B cell (primary cell): ENCODE data around the gene CTNNA3. TPM values are rescaled to one million over a fixed set of nuclear protein-coding genes. Genes with fewer than 3 reads are reported as not detected.

Experiments used
- ATAC-seq: fragments of 200-7000 bp; cut with Tn5 transposase; one replicate; pipeline ENCODE4 v1.10.0; 2021; ENCODE audit warnings: low read depth, mild to moderate bottlenecking, moderate number of reproducible peaks, moderate library complexity
- CTCF ChIA-PET: fragments of 350-600 bp; sonication (Branson Sonifier 250); formaldehyde crosslinking; loops from one replicate; lab custom pipeline; 2021; ENCODE audit warnings: antibody characterized with exemption, inconsistent platforms; lab: Charles Lee
- POLR2A ChIA-PET: fragments of 350-600 bp; sonication (Branson Sonifier 250); formaldehyde crosslinking; loops from one replicate; lab custom pipeline; 2021; ENCODE audit warnings: antibody characterized with exemption; lab: Charles Lee
- DNase-seq: peaks from one replicate; pipeline ENCODE4 v3.0.0; 2013
- H2AFZ ChIP-seq: 2 replicates; pipeline ENCODE4 v1.6.1; 2012; ENCODE audit warnings: mild to moderate bottlenecking, low read depth, low read length; ENCODE audit not compliant: insufficient read depth, poor library complexity, severe bottlenecking
- H3K27ac ChIP-seq, 2 donors: 1 replicate in 1 of 2; 2 replicates in 1 of 2; pipeline ENCODE4 v1.5.1; 2012 to 2013; ENCODE audit warnings: low read length in 2 of 2, mild to moderate bottlenecking in 2 of 2, moderate library complexity in 1 of 2
- H3K27me3 ChIP-seq, 4 experiments: fragments of 200-600 bp in 1 of 4; sonication (generic) in 1 of 4; replicated peaks in 1 of 4; 1 replicate in 2 of 4; 2 replicates in 2 of 4; pipeline versions ENCODE4 v1.6.1 to v1.7.0; 2013 to 2016; ENCODE audit warnings: low read length in 3 of 4, mild to moderate bottlenecking in 2 of 4, mixed read lengths in 1 of 4, moderate library complexity in 1 of 4; ENCODE audit not compliant: insufficient read depth in 4 of 4, control insufficient read depth in 3 of 4; ENCODE audit errors: control extremely low read depth in 1 of 4
- H3K36me3 ChIP-seq, 2 experiments: replicated peaks in 1 of 2; 1 replicate in 1 of 2; 2 replicates in 1 of 2; pipeline versions ENCODE4 v1.6.1 to v1.7.1; 2013; ENCODE audit warnings: low read length in 1 of 2; ENCODE audit not compliant: insufficient read depth in 2 of 2, control insufficient read depth in 1 of 2; ENCODE audit errors: control extremely low read depth in 1 of 2, extremely low read depth in 1 of 2
- H3K4me1 ChIP-seq, 2 donors: fragments of 200-600 bp in 1 of 2; sonication (generic) in 1 of 2; 1 replicate in 1 of 2; 2 replicates in 1 of 2; pipeline versions ENCODE4 v1.5.1 to v1.6.1; 2013 to 2017; ENCODE audit warnings: low read length in 2 of 2; ENCODE audit not compliant: control insufficient read depth in 2 of 2, insufficient read depth in 2 of 2
- H3K4me2 ChIP-seq: replicated peaks from 2 replicates; pipeline ENCODE3; 2012; ENCODE audit warnings: mild to moderate bottlenecking, low read depth, low read length; ENCODE audit not compliant: poor library complexity, severe bottlenecking
- H3K4me3 ChIP-seq, 5 experiments: fragments of 200-600 bp in 1 of 5; sonication (generic) in 1 of 5; 1 replicate in 3 of 5; 2 replicates in 2 of 5; pipeline versions ENCODE4 v1.5.1 to v1.7.0; 2011 to 2016; ENCODE audit warnings: low read length in 4 of 5, mild to moderate bottlenecking in 4 of 5, low read depth in 2 of 5, control low read depth in 1 of 5, moderate library complexity in 1 of 5; ENCODE audit not compliant: insufficient read depth in 1 of 5; ENCODE audit errors: control extremely low read depth in 1 of 5, extremely low read depth in 1 of 5
- H3K79me2 ChIP-seq: fragments of 200-600 bp; sonication (generic); one replicate; pipeline ENCODE4 v1.6.0; 2016; ENCODE audit warnings: low read length; ENCODE audit not compliant: control insufficient read depth, insufficient read depth
- H3K9ac ChIP-seq: fragments of 200-600 bp; sonication (generic); 2 replicates; pipeline ENCODE4 v1.6.1; 2017; ENCODE audit warnings: mild to moderate bottlenecking, low read length, moderate library complexity
- H3K9me3 ChIP-seq, 3 donors: one replicate each; pipeline versions ENCODE4 v1.6.1 to v1.7.1; 2013; ENCODE audit warnings: low read length in 2 of 3; ENCODE audit not compliant: control insufficient read depth in 2 of 3, insufficient read depth in 1 of 3; ENCODE audit errors: control extremely low read depth in 1 of 3
- H4K20me1 ChIP-seq: 2 replicates; pipeline ENCODE4 v1.6.0; 2012; ENCODE audit warnings: mild to moderate bottlenecking, low read length; ENCODE audit not compliant: insufficient read depth, control insufficient read depth, poor library complexity, severe bottlenecking
- H3K27ac Mint-ChIP-seq: one replicate; pipeline ENCODE4 v1.8.0; 2021; ENCODE audit warnings: mixed read lengths
- H3K27me3 Mint-ChIP-seq: one replicate; pipeline ENCODE4 v1.8.0; 2021; ENCODE audit warnings: mixed read lengths
- H3K4me1 Mint-ChIP-seq: one replicate; pipeline ENCODE4 v1.8.0; 2021; ENCODE audit warnings: mixed read lengths
- H3K4me3 Mint-ChIP-seq: one replicate; pipeline ENCODE4 v1.8.0; 2021; ENCODE audit warnings: mixed read lengths
- H3K9me3 Mint-ChIP-seq: one replicate; pipeline ENCODE4 v1.8.0; 2022; ENCODE audit warnings: mixed read lengths; ENCODE audit not compliant: insufficient read depth
- EZH2 ChIP-seq: IDR thresholded peaks from 2 replicates; pipeline ENCODE4 v1.6.1; 2012; ENCODE audit warnings: borderline replicate concordance, low read depth, mild to moderate bottlenecking, moderate library complexity, low read length; ENCODE audit not compliant: insufficient read depth, poor library complexity, severe bottlenecking
- WGBS: methylation state at CpG from one replicate; pipeline ENCODE4 v1.1.5; 2013; ENCODE audit warnings: missing lambda C conversion rate; ENCODE audit not compliant: insufficient coverage; 5-methylcytosine and 5-hydroxymethylcytosine counted together
- intact Hi-C: fragments of 100-400 bp; cut with micrococcal nuclease; formaldehyde crosslinking; loops from one replicate; pipeline ENCODE4 v1.10.0; 2022
- polyA plus RNA-seq: library from polyadenylated mRNA; depleted of rRNA; stranded (reverse); fragments of >200 nt; gene quantifications from 2 replicates; pipeline ENCODE4 v1.2.3, GENCODE V29; 2012
- total RNA-seq, 2 donors: library from RNA; stranded (reverse); fragments of 120-200 nt in 1 of 2; gene quantifications; 1 replicate in 1 of 2; 2 replicates in 1 of 2; pipeline versions ENCODE4 v1.2.3 to v1.2.4, GENCODE V29; 2013 to 2022
- TF ChIP-seq, protein P1 (sequence below): fragments of 200-600 bp; IDR thresholded peaks from one replicate; pipeline ENCODE4 v1.8.0; 2022; ENCODE audit warnings: antibody characterized with exemption, mild to moderate bottlenecking

CTNNA3 gene
- total and polyA plus RNA-seq, 2 donors (not counting 1 experiment from before 2014, with no cell fraction given), result 0.01 TPM; not detected in 1

DNA sequence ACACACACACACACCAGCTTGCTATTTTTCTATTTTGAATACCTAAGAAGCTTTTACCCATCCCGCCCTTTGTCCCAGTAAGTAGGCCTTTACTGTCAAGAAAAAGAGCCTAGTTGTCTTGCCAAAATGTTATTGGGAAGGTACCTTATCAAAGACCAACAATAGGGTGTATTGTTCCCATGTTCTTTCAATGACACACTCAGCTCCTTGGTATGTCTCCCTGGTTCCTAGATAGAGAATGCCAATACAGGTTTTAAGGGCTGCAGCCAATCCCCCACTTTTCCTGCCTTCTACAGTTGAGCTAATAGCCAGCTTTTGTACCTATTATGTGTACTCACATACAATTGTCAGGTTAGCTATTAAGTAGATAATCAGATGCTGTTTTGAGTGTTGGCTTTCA lies 862.1 kb downstream of the CTNNA3 start:
- no peaks in the 10 kb centered on the region for H3K27me3 ChIP-seq
- no peaks in the 10 kb centered on the region for H4K20me1 ChIP-seq
- ATAC-seq, result no peak
- Mint-ChIP-seq H3K4me3 (no peak overlapping the region), H3K9me3 (no peaks in the 10 kb centered on the region), H3K4me1 (no peaks in the 10 kb centered on the region), H3K27ac (no peak overlapping the region), H3K27me3 (no peaks in the 10 kb centered on the region)
- H3K4me2 ChIP-seq, result no peak overlapping the region
- H3K4me3 ChIP-seq, result no peak overlapping the region
- H2AFZ ChIP-seq, result no peak overlapping the region
- no peaks in the 10 kb centered on the region for H3K36me3 ChIP-seq
- POLR2A ChIA-PET, result no interaction called here
- WGBS, result no CpG with 5 or more reads among the region's 1 CpG
- H3K79me2 ChIP-seq, result no peaks in the 10 kb centered on the region
- TF ChIP-seq EZH2, result no peak
- TF ChIP-seq, protein P1, sequence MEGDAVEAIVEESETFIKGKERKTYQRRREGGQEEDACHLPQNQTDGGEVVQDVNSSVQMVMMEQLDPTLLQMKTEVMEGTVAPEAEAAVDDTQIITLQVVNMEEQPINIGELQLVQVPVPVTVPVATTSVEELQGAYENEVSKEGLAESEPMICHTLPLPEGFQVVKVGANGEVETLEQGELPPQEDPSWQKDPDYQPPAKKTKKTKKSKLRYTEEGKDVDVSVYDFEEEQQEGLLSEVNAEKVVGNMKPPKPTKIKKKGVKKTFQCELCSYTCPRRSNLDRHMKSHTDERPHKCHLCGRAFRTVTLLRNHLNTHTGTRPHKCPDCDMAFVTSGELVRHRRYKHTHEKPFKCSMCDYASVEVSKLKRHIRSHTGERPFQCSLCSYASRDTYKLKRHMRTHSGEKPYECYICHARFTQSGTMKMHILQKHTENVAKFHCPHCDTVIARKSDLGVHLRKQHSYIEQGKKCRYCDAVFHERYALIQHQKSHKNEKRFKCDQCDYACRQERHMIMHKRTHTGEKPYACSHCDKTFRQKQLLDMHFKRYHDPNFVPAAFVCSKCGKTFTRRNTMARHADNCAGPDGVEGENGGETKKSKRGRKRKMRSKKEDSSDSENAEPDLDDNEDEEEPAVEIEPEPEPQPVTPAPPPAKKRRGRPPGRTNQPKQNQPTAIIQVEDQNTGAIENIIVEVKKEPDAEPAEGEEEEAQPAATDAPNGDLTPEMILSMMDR, result no peak
- no peak for DNase-seq
- CTCF ChIA-PET, result no interaction called here
- no peaks in the 10 kb centered on the region for H3K4me1 ChIP-seq
- no peak overlapping the region for H3K9ac ChIP-seq
- no peaks in the 10 kb centered on the region for H3K9me3 ChIP-seq
- H3K27ac ChIP-seq, result no peak overlapping the region
- intact Hi-C loops, result no loop called here

DNA sequence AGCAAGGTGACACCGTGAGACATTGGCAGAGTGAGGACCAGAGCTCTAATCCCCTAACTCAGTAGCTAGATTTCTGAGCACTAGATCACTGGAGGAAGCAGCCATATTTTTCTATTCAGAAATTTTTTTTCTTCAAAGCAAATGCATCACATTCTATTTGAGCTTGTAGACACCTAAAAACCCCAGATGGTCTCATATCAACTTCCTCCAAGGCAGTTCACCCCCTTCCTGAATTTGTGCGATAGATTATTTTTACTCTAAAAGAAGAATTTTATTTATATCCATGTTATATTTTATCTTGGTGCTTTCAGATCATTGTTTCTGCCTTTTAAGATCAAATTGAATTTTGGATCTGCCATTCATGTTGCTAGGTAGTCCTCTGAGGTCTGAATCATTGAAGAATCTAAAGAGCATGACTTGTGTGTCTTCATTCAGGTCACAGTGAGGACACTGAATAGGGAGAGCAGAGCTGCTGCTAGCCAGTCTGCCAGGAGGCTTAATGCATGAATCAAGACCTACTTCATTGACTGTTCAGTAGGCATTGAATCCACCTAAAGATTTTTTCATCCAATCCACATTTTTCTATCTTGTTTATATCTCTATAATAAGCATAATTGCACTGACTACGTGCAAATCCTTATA lies 863.1 kb downstream of the CTNNA3 start:
- H3K79me2 ChIP-seq, result no peaks in the 10 kb centered on the region
- CTCF ChIA-PET, result no interaction called here
- POLR2A ChIA-PET, result no interaction called here
- Mint-ChIP-seq H3K4me3 (no peak overlapping the region), H3K27me3 (no peaks in the 10 kb centered on the region), H3K9me3 (no peaks in the 10 kb centered on the region), H3K4me1 (no peaks in the 10 kb centered on the region), H3K27ac (no peak overlapping the region)
- no peaks in the 10 kb centered on the region for H3K9me3 ChIP-seq
- no peaks in the 10 kb centered on the region for H3K4me1 ChIP-seq
- H3K27me3 ChIP-seq, result no peaks in the 10 kb centered on the region
- no peak for DNase-seq
- no peak overlapping the region for H3K4me2 ChIP-seq
- H4K20me1 ChIP-seq, result no peaks in the 10 kb centered on the region
- 58% methylated on average over 1 of the region's 3 CpGs for WGBS
- no peak for TF ChIP-seq EZH2
- TF ChIP-seq, protein P1, result no peak
- no peak overlapping the region for H2AFZ ChIP-seq
- no peaks in the 10 kb centered on the region for H3K36me3 ChIP-seq
- ATAC-seq, result no peak
- no peak overlapping the region for H3K9ac ChIP-seq
- no peak overlapping the region for H3K4me3 ChIP-seq
- intact Hi-C loops, result no loop called here
- H3K27ac ChIP-seq, result no peak overlapping the region
